ENCODE measurements around the gene SSX2IP. TPM values are rescaled to one million over a fixed set of nuclear protein-coding genes. Genes with fewer than 3 reads are reported as not detected.

Gene SSX2IP
- total and polyA plus RNA-seq, 9 of the 15 experiments (the other 6 are each of a cell fraction or from before 2014, with no cell fraction given) = 20.6 to 96.7 (median 61.7) TPM

GRCh38 chr1:84690397-84691121 lies at the start of gene SSX2IP (continued):
- TF ChIP-seq ZBTB40 (IDR thresholded peaks at IDR 0.05) (no peak), ZBTB40 (CRISPR knock-in tag; IDR thresholded peaks at IDR 0.05) (no peak), RBM25 (IDR thresholded peaks at IDR 0.05; ENCODE audit: low read depth, low read length, severe bottlenecking) (peak; percentile 97), NFIC (IDR thresholded peaks at IDR 0.05) (peak; percentile 34; the same call in 1 of the 2 replicates), ZNF133 (CRISPR knock-in tag; IDR thresholded peaks at IDR 0.05) (no peak), CHAMP1 (IDR thresholded peaks at IDR 0.05) (no peak), SRSF1 (IDR thresholded peaks at IDR 0.05; ENCODE audit: low read depth, low read length) (no peak), THAP7 (CRISPR knock-in tag; IDR thresholded peaks at IDR 0.05) (no peak), MYNN (IDR thresholded peaks at IDR 0.05) (no peak), MYNN (CRISPR knock-in tag; IDR thresholded peaks at IDR 0.05) (no peak), ZNF354B (CRISPR knock-in tag; IDR thresholded peaks at IDR 0.05) (no peak), ZNF121 (CRISPR knock-in tag; conservative IDR thresholded peaks at IDR 0.05) (no peak), ZNF253 (CRISPR knock-in tag; conservative IDR thresholded peaks at IDR 0.05) (no peak), NELFE (IDR thresholded peaks at IDR 0.05; ENCODE audit: insufficient read depth, insufficient read length) (no peak), CCNT2 (IDR thresholded peaks at IDR 0.05; ENCODE audit: borderline replicate concordance, extremely low read depth, insufficient read length, low read depth, low read length) (peak; percentile 94), ZNF561 (CRISPR knock-in tag; conservative IDR thresholded peaks at IDR 0.05) (no peak), ZZZ3 (IDR thresholded peaks at IDR 0.05) (no peak)

Data from K562 (cell line).